T-helper 2 cell treated with Interferon-gamma antibody and Interleukin-4, amounts not matched to agents 5 μg/mL and 100 μg/mL, for 36 hours (primary cell): ENCODE measurements around the gene CTNNA3.
"Not testable (repeated sequence)": the region's sequence is repeated elsewhere in the genome, so short reads cannot be mapped to it uniquely, and the experiment has no call there.

Experiments
- DNase-seq: peaks from one replicate; pipeline ENCODE4 v3.0.0; 2021; ENCODE audit warnings: low spot score
- H3K27ac Mint-ChIP-seq: one replicate; pipeline ENCODE4 v1.8.0; 2021; ENCODE audit warnings: mild to moderate bottlenecking, mixed read lengths
- H3K27me3 Mint-ChIP-seq: one replicate; pipeline ENCODE4 v1.8.0; 2021; ENCODE audit warnings: low read depth, mixed read lengths
- H3K36me3 Mint-ChIP-seq: one replicate; pipeline ENCODE4 v1.8.0; 2021; ENCODE audit warnings: low read depth, mixed read lengths
- H3K4me1 Mint-ChIP-seq: one replicate; pipeline ENCODE4 v1.8.0; 2021; ENCODE audit warnings: low read depth, mixed read lengths
- H3K4me3 Mint-ChIP-seq: one replicate; pipeline ENCODE4 v1.8.0; 2022; ENCODE audit warnings: mild to moderate bottlenecking, moderate library complexity, mixed read lengths
- H3K9me3 Mint-ChIP-seq: one replicate; pipeline ENCODE4 v1.8.0; 2021; ENCODE audit warnings: mixed read lengths

The CTNNA3 gene

GRCh38 chr10:67239864-67240497, 456.0 kb downstream of the CTNNA3 start:
- no peak for DNase-seq
- no peaks in the 10 kb centered on the region for H3K27me3 Mint-ChIP-seq
- no peak overlapping the region for H3K27ac Mint-ChIP-seq

GRCh38 chr10:67230680-67231500, 465.1 kb downstream of the CTNNA3 start:
- H3K27ac Mint-ChIP-seq, H3K9me3 Mint-ChIP-seq, H3K27me3 Mint-ChIP-seq, H3K36me3 Mint-ChIP-seq, DNase-seq, H3K4me3 Mint-ChIP-seq, H3K4me1 Mint-ChIP-seq: not testable (repeated sequence)

More at GRCh38 chr10:67239864-67240497, 456.0 kb downstream of the CTNNA3 start:
- Mint-ChIP-seq H3K4me3 (no peak overlapping the region), H3K36me3 (no peaks in the 10 kb centered on the region), H3K4me1 (no peaks in the 10 kb centered on the region), H3K9me3 (no peaks in the 10 kb centered on the region)

GRCh38 chr10:67225226-67225625, 470.8 kb downstream of the CTNNA3 start:
- Mint-ChIP-seq H3K27ac (no peak overlapping the region), H3K4me3 (no peak overlapping the region), H3K4me1 (no peaks in the 10 kb centered on the region), H3K36me3 (no peaks in the 10 kb centered on the region), H3K27me3 (no peaks in the 10 kb centered on the region), H3K9me3 (peaks cover 4% of the 10 kb centered on the region)
- DNase-seq, result no peak

- peaks cover 4% of the 10 kb centered on the region for H3K9me3 Mint-ChIP-seq
- H3K4me1 Mint-ChIP-seq, result no peaks in the 10 kb centered on the region
Measured at GRCh38 chr10:67224553-67224952, 471.4 kb downstream of the CTNNA3 start.

GRCh38 chr10:67222934-67223333, 473.1 kb downstream of the CTNNA3 start:
- Mint-ChIP-seq H3K27me3 (no peaks in the 10 kb centered on the region), H3K4me1 (no peaks in the 10 kb centered on the region), H3K27ac (no peak overlapping the region), H3K4me3 (no peak overlapping the region), H3K9me3 (peaks cover 3% of the 10 kb centered on the region), H3K36me3 (no peaks in the 10 kb centered on the region)
- no peak for DNase-seq

More at GRCh38 chr10:67224553-67224952, 471.4 kb downstream of the CTNNA3 start:
- no peak overlapping the region for H3K4me3 Mint-ChIP-seq
- H3K27me3 Mint-ChIP-seq, result no peaks in the 10 kb centered on the region
- no peak for DNase-seq
- H3K27ac Mint-ChIP-seq, result no peak overlapping the region
- no peaks in the 10 kb centered on the region for H3K36me3 Mint-ChIP-seq

GRCh38 chr10:67221939-67222494, 474.0 kb downstream of the CTNNA3 start:
- no peaks in the 10 kb centered on the region for H3K9me3 Mint-ChIP-seq
- no peaks in the 10 kb centered on the region for H3K27me3 Mint-ChIP-seq
- no peak for DNase-seq
- H3K27ac Mint-ChIP-seq, result no peak overlapping the region
- no peaks in the 10 kb centered on the region for H3K36me3 Mint-ChIP-seq
- no peaks in the 10 kb centered on the region for H3K4me1 Mint-ChIP-seq
- H3K4me3 Mint-ChIP-seq, result no peak overlapping the region

- H3K9me3 Mint-ChIP-seq, result no peaks in the 10 kb centered on the region
- no peaks in the 10 kb centered on the region for H3K36me3 Mint-ChIP-seq
- H3K27me3 Mint-ChIP-seq, result no peaks in the 10 kb centered on the region
- no peak overlapping the region for H3K4me3 Mint-ChIP-seq
- H3K4me1 Mint-ChIP-seq, result no peaks in the 10 kb centered on the region
- no peak for DNase-seq
- no peak overlapping the region for H3K27ac Mint-ChIP-seq
Measured at GRCh38 chr10:67211680-67212079, 484.3 kb downstream of the CTNNA3 start.

- H3K4me3 Mint-ChIP-seq, H3K4me1 Mint-ChIP-seq, H3K27ac Mint-ChIP-seq, H3K36me3 Mint-ChIP-seq, DNase-seq, H3K9me3 Mint-ChIP-seq, H3K27me3 Mint-ChIP-seq: not testable (repeated sequence)
Measured at GRCh38 chr10:67207923-67208322, 488.1 kb downstream of the CTNNA3 start.

GRCh38 chr10:67200913-67201564, 495.0 kb downstream of the CTNNA3 start:
- Mint-ChIP-seq H3K27me3 (no peaks in the 10 kb centered on the region), H3K27ac (no peak overlapping the region)

GRCh38 chr10:67175354-67175753, 520.6 kb downstream of the CTNNA3 start:
- no peak overlapping the region for H3K27ac Mint-ChIP-seq
- DNase-seq, result no peak
- no peaks in the 10 kb centered on the region for H3K27me3 Mint-ChIP-seq
- no peaks in the 10 kb centered on the region for H3K4me1 Mint-ChIP-seq
- no peak overlapping the region for H3K4me3 Mint-ChIP-seq
- H3K9me3 Mint-ChIP-seq, result no peaks in the 10 kb centered on the region
- H3K36me3 Mint-ChIP-seq, result no peaks in the 10 kb centered on the region

More at GRCh38 chr10:67200913-67201564, 495.0 kb downstream of the CTNNA3 start:
- H3K4me1 Mint-ChIP-seq, result peaks cover 2% of the 10 kb centered on the region
- H3K4me3 Mint-ChIP-seq, result no peak overlapping the region
- no peak for DNase-seq
- no peaks in the 10 kb centered on the region for H3K9me3 Mint-ChIP-seq
- no peaks in the 10 kb centered on the region for H3K36me3 Mint-ChIP-seq

GRCh38 chr10:67173787-67174186, 522.2 kb downstream of the CTNNA3 start:
- H3K36me3 Mint-ChIP-seq, result no peaks in the 10 kb centered on the region
- DNase-seq, result no peak
- H3K27ac Mint-ChIP-seq, result no peak overlapping the region
- no peaks in the 10 kb centered on the region for H3K27me3 Mint-ChIP-seq
- H3K4me3 Mint-ChIP-seq, result no peak overlapping the region
- no peaks in the 10 kb centered on the region for H3K4me1 Mint-ChIP-seq
- H3K9me3 Mint-ChIP-seq, result peaks cover 3% of the 10 kb centered on the region

- Mint-ChIP-seq H3K27me3 (no peaks in the 10 kb centered on the region), H3K4me3 (no peak overlapping the region), H3K27ac (no peak overlapping the region), H3K36me3 (no peaks in the 10 kb centered on the region), H3K9me3 (peaks cover 11% of the 10 kb centered on the region), H3K4me1 (no peaks in the 10 kb centered on the region)
- DNase-seq, result no peak
Measured at GRCh38 chr10:67171970-67172369, 524.0 kb downstream of the CTNNA3 start.

GRCh38 chr10:67156239-67156638, 539.8 kb downstream of the CTNNA3 start:
- Mint-ChIP-seq H3K4me3 (no peak overlapping the region), H3K9me3 (peaks cover 4% of the 10 kb centered on the region), H3K27ac (no peak overlapping the region), H3K4me1 (no peaks in the 10 kb centered on the region), H3K27me3 (no peaks in the 10 kb centered on the region), H3K36me3 (no peaks in the 10 kb centered on the region)
- no peak for DNase-seq

- Mint-ChIP-seq H3K9me3 (no peaks in the 10 kb centered on the region), H3K27ac (no peak overlapping the region)
Measured at GRCh38 chr10:67151471-67151870, 544.5 kb downstream of the CTNNA3 start.

More at GRCh38 chr10:67151471-67151870, 544.5 kb downstream of the CTNNA3 start:
- DNase-seq, result no peak
- no peaks in the 10 kb centered on the region for H3K27me3 Mint-ChIP-seq
- no peaks in the 10 kb centered on the region for H3K4me1 Mint-ChIP-seq
- H3K36me3 Mint-ChIP-seq, result no peaks in the 10 kb centered on the region
- H3K4me3 Mint-ChIP-seq, result no peak overlapping the region
